Measurements from ENCODE around the gene ZC3H7B. TPM values are rescaled to one million over a fixed set of nuclear protein-coding genes. Genes with fewer than 3 reads are reported as not detected.

ZC3H7B gene
- total RNA-seq (2014; rRNA removed; shearing (Covaris generic)) (51.3 and 61.5 TPM in 2 replicates), polyA plus RNA-seq (2016; fragmentation: Nextera tagmentation; extraction: Ambion mirVana) (5.7 and 7.0 TPM in 2 replicates)
- long read RNA-seq, full-length matches to known transcripts = 1 of 2 reads
- long read RNA-seq, partial matches to known transcripts = 0 of 2 reads
- long read RNA-seq, other reads (novel, unspliced or antisense) = 1 of 2 reads

GRCh38 chr22:41301085-41302020 is at the start of gene ZC3H7B:
ZC3H7B (plus strand) TSS chr22:41301525; CDS start chr22:41320661, 19,136 bp downstream.
- Histone ChIP-seq H4K20me1 (replicated peaks; ENCODE audit: insufficient read depth) (peaks cover 11% of the 10 kb centered on the region), H3K27me3 (ENCODE audit: insufficient read depth) (no peaks in the 10 kb centered on the region), H3K4me3 (peak within 1 kb of the TSS; percentile 95), H3F3A (replicated peaks; ENCODE audit: low read depth) (0 out of 2 replicates have a peak, but pooled peaks cover 6% of the 10 kb centered on the region), H3K4me2 (peak within 1 kb of the TSS; percentile 93), H3K27ac (ENCODE audit: low read depth) (0 out of 2 replicates have a peak within 1 kb of the TSS, but pooled peaks have one; percentile 66), H2AFZ (peak within 1 kb of the TSS; percentile 5), H3K9me2 (ENCODE audit: insufficient read depth) (no peaks in the 10 kb centered on the region), H3K4me1 (ENCODE audit: insufficient read depth) (peaks cover 15% of the 10 kb centered on the region), H3K79me2 (replicated peaks; ENCODE audit: insufficient read depth) (peaks cover 52% of the 10 kb centered on the region), H3K36me3 (ENCODE audit: insufficient read depth) (no peaks in the 10 kb centered on the region)
- Mint-ChIP-seq H3K36me3 (ENCODE audit: low read depth) (peaks cover 21% of the 10 kb centered on the region), H3K4me1 (peaks cover 20% of the 10 kb centered on the region), H3K9me3 (peaks cover 3% of the 10 kb centered on the region; the same call in 1 of the 3 replicates), H3K27me3 (ENCODE audit: insufficient read depth, low read depth, poor library complexity) (peaks cover 14% of the 10 kb centered on the region), H3K4me3 (peak within 1 kb of the TSS; percentile 72), H3K27ac (no peak within 1 kb of the TSS)
- TF ChIP-seq CTCF (conservative IDR thresholded peaks at IDR 0.05; ENCODE audit: low read depth in 2 of 2) (peak; percentile 27 to 40), ZNF114 (CRISPR knock-in tag; IDR thresholded peaks at IDR 0.05) (no peak), ETS1 (IDR thresholded peaks at IDR 0.05) (no peak), POLR2AphosphoS5 (IDR thresholded peaks at IDR 0.05; ENCODE audit: low read depth) (peak; percentile 80), CREB1 (CRISPR knock-in tag; IDR thresholded peaks at IDR 0.05; ENCODE audit: low read depth) (0 out of 2 replicates have a peak, but pooled peaks have one; percentile 10)
- ATAC-seq (peak; percentile 95), DNase-seq (ENCODE audit: low spot score) (peak; percentile 92)

- H3K4me3 ChIP-seq = no peak overlapping the region
- Mint-ChIP-seq H3K4me1 (peaks cover 8% of the 10 kb centered on the region), H3K36me3 (ENCODE audit: low read depth) (peaks cover 86% of the 10 kb centered on the region), H3K27ac (no peak overlapping the region), H3K27me3 (ENCODE audit: insufficient read depth, low read depth, poor library complexity) (peaks cover 5% of the 10 kb centered on the region), H3K4me3 (no peak overlapping the region), H3K9me3 (no peaks in the 10 kb centered on the region)
- H3K9me2 ChIP-seq (ENCODE audit: insufficient read depth) = no peaks in the 10 kb centered on the region
- ATAC-seq (no peak), DNase-seq (ENCODE audit: low spot score) (no peak)
- peaks cover 49% of the 10 kb centered on the region for H3K36me3 ChIP-seq (ENCODE audit: insufficient read depth)
- H3K79me2 ChIP-seq (replicated peaks; ENCODE audit: insufficient read depth) = no peaks in the 10 kb centered on the region
- H2AFZ ChIP-seq = no peak overlapping the region
- peaks cover 20% of the 10 kb centered on the region; the same call in 1 of the 2 replicates for H3F3A ChIP-seq (replicated peaks; ENCODE audit: low read depth)
- no peak overlapping the region for H3K4me2 ChIP-seq
- no peak overlapping the region for H3K27ac ChIP-seq (ENCODE audit: low read depth)
- no peaks in the 10 kb centered on the region for H3K4me1 ChIP-seq (ENCODE audit: insufficient read depth)
- H4K20me1 ChIP-seq (replicated peaks; ENCODE audit: insufficient read depth) = peaks cover 10% of the 10 kb centered on the region
- no peaks in the 10 kb centered on the region for H3K27me3 ChIP-seq (ENCODE audit: insufficient read depth)
- TF ChIP-seq POLR2AphosphoS5 (IDR thresholded peaks at IDR 0.05; ENCODE audit: low read depth) (no peak), ZNF114 (CRISPR knock-in tag; IDR thresholded peaks at IDR 0.05) (no peak), EZH2 (IDR thresholded peaks at IDR 0.05; ENCODE audit: low read depth, unreplicated experiment) (no peak), ZNF462 (CRISPR knock-in tag; IDR thresholded peaks at IDR 0.05) (no peak), JUNB (IDR thresholded peaks at IDR 0.05; ENCODE audit: unreplicated experiment) (no peak)
These were observed 49.0 kb upstream of the ZC3H7B start for GRCh38 chr22:41252365-41252764.
